ENCODE measurements around the gene NKAIN4. TPM values are rescaled to one million over a fixed set of nuclear protein-coding genes. Genes with fewer than 3 reads are reported as not detected.
A peak's percentile ranks its signal among the peaks of the same experiment; 100 is the strongest.

Gene NKAIN4
- total and polyA plus RNA-seq, 2 donors (not counting 1 experiment from before 2014, with no cell fraction given) = not detected

- Histone ChIP-seq H3K9ac (ENCODE audit: low read length) (no peak overlapping the region), H2AFZ (ENCODE audit: insufficient read depth, low read depth, low read length, poor library complexity, severe bottlenecking) (no peak overlapping the region), H4K20me1 (ENCODE audit: control insufficient read depth, insufficient read depth, low read length, poor library complexity, severe bottlenecking) (peaks cover 75% of the 10 kb centered on the region), H3K9me3 (ENCODE audit: control extremely low read depth in 1 of 3, control insufficient read depth in 2 of 3, insufficient read depth in 1 of 3, low read length in 2 of 3) (no peaks in the 10 kb centered on the region), H3K36me3 (replicated peaks in 1 of 2; ENCODE audit: control extremely low read depth in 1 of 2, control insufficient read depth in 1 of 2, extremely low read depth in 1 of 2, insufficient read depth in 2 of 2, low read length in 1 of 2) (peaks cover 0 to 48% of the 10 kb centered on the region in 2 experiments), H3K27me3 (replicated peaks in 1 of 4; ENCODE audit: control extremely low read depth in 1 of 4, control insufficient read depth in 3 of 4, insufficient read depth in 4 of 4, low read length in 3 of 4) (no peaks in the 10 kb centered on the region), H3K27ac (ENCODE audit: low read length in 2 of 2) (no peak overlapping the region), H3K79me2 (ENCODE audit: control insufficient read depth, insufficient read depth, low read length) (peaks cover 61% of the 10 kb centered on the region), H3K4me1 (ENCODE audit: control insufficient read depth in 2 of 2, insufficient read depth in 2 of 2, low read length in 2 of 2) (no peaks in the 10 kb centered on the region), H3K4me2 (replicated peaks; ENCODE audit: low read depth, low read length, poor library complexity, severe bottlenecking) (no peak overlapping the region), H3K4me3 (ENCODE audit: control extremely low read depth in 1 of 5, extremely low read depth in 1 of 5, insufficient read depth in 1 of 5, low read depth in 2 of 5, low read length in 4 of 5) (no peak overlapping the region)
- ATAC-seq (ENCODE audit: low read depth) (no peak), DNase-seq (no peak)
- H3K27me3 Mint-ChIP-seq = no peaks in the 10 kb centered on the region
- H3K9me3 Mint-ChIP-seq (ENCODE audit: insufficient read depth) = no peaks in the 10 kb centered on the region
- 92% methylated on average over 7 of the region's 7 CpGs for WGBS (ENCODE audit: insufficient coverage)
- ChIA-PET CTCF (interaction anchor here (0.7 to 3.0 kb wide), 3 partner anchors 18 to 291 kb away, joined by 3 to 10 read pairs (median 4); no protein-coding TSS in a partner anchor), POLR2A (no interaction called here)
- H3K27ac Mint-ChIP-seq = no peak overlapping the region
- no peak for TF ChIP-seq EZH2 (IDR thresholded peaks at IDR 0.05; ENCODE audit: borderline replicate concordance, insufficient read depth, low read depth, low read length, poor library complexity, severe bottlenecking)
- no peak overlapping the region for H3K4me3 Mint-ChIP-seq
- intact Hi-C loops (cut with micrococcal nuclease) = no loop called here
- H3K4me1 Mint-ChIP-seq = peaks cover 13% of the 10 kb centered on the region
Observed at GRCh38 chr20:63198606-63199005, 55.7 kb downstream of the NKAIN4 start.

GRCh38 chr20:63196768-63197470 lies 57.3 kb downstream of the NKAIN4 start:
- 94% methylated on average over 8 of the region's 9 CpGs for WGBS (ENCODE audit: insufficient coverage)
- H3K27ac Mint-ChIP-seq = peak overlapping the region; percentile 41
- Histone ChIP-seq H3K9ac (ENCODE audit: low read length) (no peak overlapping the region), H3K4me1 (ENCODE audit: control insufficient read depth in 2 of 2, insufficient read depth in 2 of 2, low read length in 2 of 2) (no peaks in the 10 kb centered on the region), H3K27ac (ENCODE audit: low read length in 2 of 2) (no peak overlapping the region), H3K9me3 (ENCODE audit: control extremely low read depth in 1 of 3, control insufficient read depth in 2 of 3, insufficient read depth in 1 of 3, low read length in 2 of 3) (no peaks in the 10 kb centered on the region), H3K4me2 (replicated peaks; ENCODE audit: low read depth, low read length, poor library complexity, severe bottlenecking) (no peak overlapping the region), H4K20me1 (ENCODE audit: control insufficient read depth, insufficient read depth, low read length, poor library complexity, severe bottlenecking) (peaks cover 58% of the 10 kb centered on the region), H3K79me2 (ENCODE audit: control insufficient read depth, insufficient read depth, low read length) (peaks cover 49% of the 10 kb centered on the region), H3K4me3 (ENCODE audit: control extremely low read depth in 1 of 5, extremely low read depth in 1 of 5, insufficient read depth in 1 of 5, low read depth in 2 of 5, low read length in 4 of 5) (no peak overlapping the region), H3K36me3 (replicated peaks in 1 of 2; ENCODE audit: control extremely low read depth in 1 of 2, control insufficient read depth in 1 of 2, extremely low read depth in 1 of 2, insufficient read depth in 2 of 2, low read length in 1 of 2) (peaks cover 0 to 31% of the 10 kb centered on the region in 2 experiments), H3K27me3 (replicated peaks in 1 of 4; ENCODE audit: control extremely low read depth in 1 of 4, control insufficient read depth in 3 of 4, insufficient read depth in 4 of 4, low read length in 3 of 4) (no peaks in the 10 kb centered on the region), H2AFZ (ENCODE audit: insufficient read depth, low read depth, low read length, poor library complexity, severe bottlenecking) (no peak overlapping the region)
- no peaks in the 10 kb centered on the region for H3K27me3 Mint-ChIP-seq
- POLR2A ChIA-PET = no interaction called here
- TF ChIP-seq EZH2 (IDR thresholded peaks at IDR 0.05; ENCODE audit: borderline replicate concordance, insufficient read depth, low read depth, low read length, poor library complexity, severe bottlenecking) (no peak), CTCF (IDR thresholded peaks at IDR 0.05) (no peak)
- peaks cover 13% of the 10 kb centered on the region for H3K4me1 Mint-ChIP-seq
- no peak overlapping the region for H3K4me3 Mint-ChIP-seq
- CTCF ChIA-PET = no interaction called here
- no peak for DNase-seq
- ATAC-seq (ENCODE audit: low read depth) = no peak
- intact Hi-C loops (cut with micrococcal nuclease) = no loop called here
- H3K9me3 Mint-ChIP-seq (ENCODE audit: insufficient read depth) = no peaks in the 10 kb centered on the region
